ENCODE results near the gene MRPL34. TPM values are rescaled to one million over a fixed set of nuclear protein-coding genes. Genes with fewer than 3 reads are reported as not detected.

MRPL34 gene
- total and polyA plus RNA-seq, 2 experiments from 2014 or later = 184 to 274 TPM

GRCh38 chr19:17329366-17330261, 23.9 kb downstream of the MRPL34 start:
- no peak for TF ChIP-seq CTCF (IDR thresholded peaks at IDR 0.05; ENCODE audit: low read depth, low read length)
- Histone ChIP-seq H3K27me3 (peaks cover 13% of the 10 kb centered on the region), H3K27ac (no peak overlapping the region), H3K4me1 (ENCODE audit: low read depth) (peaks cover 4% of the 10 kb centered on the region), H3K9me3 (ENCODE audit: low read depth) (no peaks in the 10 kb centered on the region), H3K4me3 (no peak overlapping the region), H3K36me3 (no peaks in the 10 kb centered on the region)
- no peak for DNase-seq (ENCODE audit: low read depth in 1 of 2, low spot score in 1 of 2)

GRCh38 chr19:17330262-17331044, 24.8 kb downstream of the MRPL34 start:
- DNase-seq (ENCODE audit: low read depth in 1 of 2, low spot score in 1 of 2) = no peak
- no peaks in the 10 kb centered on the region for H3K36me3 ChIP-seq
- H3K27me3 ChIP-seq = peaks cover 13% of the 10 kb centered on the region
- no peak for TF ChIP-seq CTCF (IDR thresholded peaks at IDR 0.05; ENCODE audit: low read depth, low read length)
- H3K4me1 ChIP-seq (ENCODE audit: low read depth) = peaks cover 4% of the 10 kb centered on the region
- H3K4me3 ChIP-seq = no peak overlapping the region
- H3K27ac ChIP-seq = no peak overlapping the region
- H3K9me3 ChIP-seq (ENCODE audit: low read depth) = no peaks in the 10 kb centered on the region

GRCh38 chr19:17331045-17331558, 25.4 kb downstream of the MRPL34 start:
- H3K27ac ChIP-seq = no peak overlapping the region
- TF ChIP-seq CTCF (IDR thresholded peaks at IDR 0.05; ENCODE audit: low read depth, low read length) = no peak
- DNase-seq (ENCODE audit: low read depth in 1 of 2, low spot score in 1 of 2) = no peak
- H3K9me3 ChIP-seq (ENCODE audit: low read depth) = no peaks in the 10 kb centered on the region
- no peaks in the 10 kb centered on the region for H3K36me3 ChIP-seq
- peaks cover 13% of the 10 kb centered on the region for H3K27me3 ChIP-seq
- H3K4me3 ChIP-seq = no peak overlapping the region
- peaks cover 4% of the 10 kb centered on the region for H3K4me1 ChIP-seq (ENCODE audit: low read depth)

GRCh38 chr19:17332360-17332676, 26.6 kb downstream of the MRPL34 start:
- H3K9me3 ChIP-seq (ENCODE audit: low read depth) = no peaks in the 10 kb centered on the region
- H3K27me3 ChIP-seq = peaks cover 13% of the 10 kb centered on the region
- no peak for DNase-seq (ENCODE audit: low read depth in 1 of 2, low spot score in 1 of 2)
- H3K36me3 ChIP-seq = no peaks in the 10 kb centered on the region
- TF ChIP-seq CTCF (IDR thresholded peaks at IDR 0.05; ENCODE audit: low read depth, low read length) = no peak
- H3K4me1 ChIP-seq (ENCODE audit: low read depth) = peaks cover 2% of the 10 kb centered on the region
- no peak overlapping the region for H3K27ac ChIP-seq
- H3K4me3 ChIP-seq = no peak overlapping the region

DNA sequence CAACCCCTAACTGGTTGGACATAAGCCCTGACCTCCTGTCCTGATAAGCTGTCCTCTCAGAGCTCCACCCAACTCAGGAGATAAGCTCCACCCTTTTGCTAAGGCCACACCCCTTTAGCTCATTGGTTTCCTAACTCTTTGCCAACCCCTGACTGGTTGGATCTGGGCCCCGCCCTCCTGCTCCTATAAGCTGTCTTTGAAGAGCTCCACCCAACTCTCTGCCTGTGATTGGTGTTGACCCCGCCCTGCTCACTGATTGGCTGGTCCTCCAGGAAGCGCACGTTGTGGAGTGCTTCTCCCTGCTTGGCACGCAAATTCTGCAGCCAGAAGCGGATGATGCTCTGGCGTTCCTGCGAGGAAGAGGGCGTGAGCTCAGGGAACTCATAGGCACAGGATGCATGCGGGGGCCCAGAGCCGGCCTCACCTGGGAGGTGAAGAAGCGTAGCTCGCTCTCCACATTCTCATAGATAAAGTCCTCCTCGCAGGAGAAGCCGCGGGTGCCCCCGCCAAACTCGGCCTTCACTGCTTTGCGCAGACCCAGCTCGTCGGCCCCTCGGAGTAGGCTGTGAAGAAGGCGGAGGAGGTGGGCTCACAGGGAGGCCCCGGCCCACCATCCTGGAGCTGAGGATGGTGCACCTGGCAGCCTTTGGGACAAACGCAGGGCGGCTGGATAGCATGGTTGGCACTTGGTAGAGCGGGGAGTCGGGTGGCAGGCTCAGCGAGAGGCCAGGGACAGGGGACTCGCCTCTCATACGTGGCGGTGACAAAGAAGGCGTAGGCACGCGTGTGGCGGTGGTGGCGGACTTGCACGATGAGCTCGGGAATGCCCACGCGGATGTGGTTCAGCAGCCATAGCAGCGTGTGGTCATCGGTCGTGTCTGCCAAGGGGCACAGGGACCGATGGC, 27.3 kb downstream of the MRPL34 start:
- no peaks in the 10 kb centered on the region for H3K4me1 ChIP-seq (ENCODE audit: low read depth)
- no peak overlapping the region for H3K4me3 ChIP-seq
- H3K9me3 ChIP-seq (ENCODE audit: low read depth) = no peaks in the 10 kb centered on the region
- H3K27ac ChIP-seq = no peak overlapping the region
- peaks cover 13% of the 10 kb centered on the region for H3K27me3 ChIP-seq
- DNase-seq (ENCODE audit: low read depth in 1 of 2, low spot score in 1 of 2) = peak; percentile 65 to 68
- no peaks in the 10 kb centered on the region for H3K36me3 ChIP-seq
- TF ChIP-seq CTCF (IDR thresholded peaks at IDR 0.05; ENCODE audit: low read depth, low read length) = no peak

Measured in cardiac muscle cell (in vitro differentiated cells and primary cell).